WTC11 (cell line): ENCODE results near the gene SEZ6. TPM values are rescaled to one million over a fixed set of nuclear protein-coding genes. Genes with fewer than 3 reads are reported as not detected.
"Not testable (repeated sequence)": the region's sequence is repeated elsewhere in the genome, so short reads cannot be mapped to it uniquely, and the experiment has no call there.

Source experiments
- ATAC-seq: fragments of 200-7000 bp; cut with Tn5 transposase; 2 replicates; pipeline ENCODE4 v1.10.0; 2021; ENCODE audit warnings: mild to moderate bottlenecking, moderate library complexity
- CTCF ChIA-PET: fragments of 300-600 bp; sonication (Branson Sonifier 250); formaldehyde crosslinking; loops from one replicate; lab custom pipeline; 2021; ENCODE audit warnings: antibody characterized with exemption; lab: Charles Lee
- POLR2A ChIA-PET: fragments of 350-600 bp; sonication (Branson Sonifier 250); formaldehyde crosslinking; loops from one replicate; lab custom pipeline; 2021; ENCODE audit warnings: antibody characterized with exemption; lab: Charles Lee
- DNase-seq: peaks from one replicate; pipeline ENCODE4 v3.0.0; 2021; ENCODE audit warnings: low spot score
- H3K27ac Mint-ChIP-seq: 2 replicates; pipeline ENCODE4 v1.8.0; 2021; ENCODE audit warnings: mixed read lengths
- H3K27me3 Mint-ChIP-seq: 2 replicates; pipeline ENCODE4 v1.8.0; 2021; ENCODE audit warnings: low read depth, mild to moderate bottlenecking, moderate library complexity, mixed read lengths
- H3K36me3 Mint-ChIP-seq: 2 replicates; pipeline ENCODE4 v1.8.0; 2021; ENCODE audit warnings: mixed read lengths
- H3K4me1 Mint-ChIP-seq: 2 replicates; pipeline ENCODE4 v1.8.0; 2022; ENCODE audit warnings: mixed read lengths
- H3K4me3 Mint-ChIP-seq: 2 replicates; pipeline ENCODE4 v1.8.0; 2021; ENCODE audit warnings: mild to moderate bottlenecking, moderate library complexity, mixed read lengths
- H3K9me3 Mint-ChIP-seq: 2 replicates; pipeline ENCODE4 v1.8.0; 2021; ENCODE audit warnings: mixed read lengths
- CREB1 ChIP-seq: sonication (generic); formaldehyde crosslinking; IDR thresholded peaks from 2 replicates; pipeline ENCODE4 v1.8.0; 2023; ENCODE audit warnings: mild to moderate bottlenecking, missing genetic modification reagents
- ELF4 ChIP-seq: sonication (generic); formaldehyde crosslinking; IDR thresholded peaks from 2 replicates; pipeline ENCODE4 v1.8.1; 2022; ENCODE audit warnings: low read depth, mild to moderate bottlenecking, moderate library complexity, missing genetic modification reagents
- ETV6 ChIP-seq: sonication (generic); formaldehyde crosslinking; IDR thresholded peaks from 2 replicates; pipeline ENCODE4 v1.8.1; 2022; ENCODE audit warnings: mild to moderate bottlenecking, missing genetic modification reagents
- GABPB1 ChIP-seq: sonication (generic); formaldehyde crosslinking; IDR thresholded peaks from 2 replicates; pipeline ENCODE4 v1.8.1; 2023; ENCODE audit warnings: mild to moderate bottlenecking, missing genetic modification reagents
- NFE2L1 ChIP-seq: sonication (generic); formaldehyde crosslinking; IDR thresholded peaks from 2 replicates; pipeline ENCODE4 v1.8.1; 2023; ENCODE audit warnings: missing genetic modification reagents
- PRRX2 ChIP-seq: fragments of 250-450 bp; sonication (Bioruptor Pico); IDR thresholded peaks from 2 replicates; pipeline ENCODE4 v1.8.0; 2021; ENCODE audit warnings: mild to moderate bottlenecking
- TEAD1 ChIP-seq: sonication (generic); formaldehyde crosslinking; IDR thresholded peaks from 2 replicates; pipeline ENCODE4 v1.8.0; 2022; ENCODE audit warnings: mild to moderate bottlenecking, missing genetic modification reagents
- TEAD4 ChIP-seq: sonication (generic); formaldehyde crosslinking; IDR thresholded peaks from 2 replicates; pipeline ENCODE4 v1.8.0; 2022; ENCODE audit warnings: mild to moderate bottlenecking, missing genetic modification reagents
- ZNF121 ChIP-seq: sonication (generic); formaldehyde crosslinking; IDR thresholded peaks from 2 replicates; pipeline ENCODE4 v1.8.0; 2023; ENCODE audit warnings: missing genetic modification reagents
- ZNF396 ChIP-seq: fragments of 250-450 bp; sonication (Bioruptor Pico); IDR thresholded peaks from 2 replicates; pipeline ENCODE4 v1.8.0; 2021; ENCODE audit warnings: mild to moderate bottlenecking, moderate library complexity, borderline replicate concordance
- total RNA-seq: library from RNA; stranded (reverse); gene quantifications from 3 replicates; pipeline ENCODE4 v1.2.3, GENCODE V29; 2021
- TF ChIP-seq, protein P1 (sequence below): sonication (generic); formaldehyde crosslinking; IDR thresholded peaks from 2 replicates; pipeline ENCODE4 v1.8.0; 2022; ENCODE audit warnings: missing genetic modification reagents
- TF ChIP-seq, protein P2 (sequence below): sonication (generic); formaldehyde crosslinking; IDR thresholded peaks from 2 replicates; pipeline ENCODE4 v1.8.1; 2023; ENCODE audit warnings: mild to moderate bottlenecking, missing genetic modification reagents

SEZ6 gene
- total RNA-seq, 1 experiment from 2014 or later = 3.0 TPM

DNA sequence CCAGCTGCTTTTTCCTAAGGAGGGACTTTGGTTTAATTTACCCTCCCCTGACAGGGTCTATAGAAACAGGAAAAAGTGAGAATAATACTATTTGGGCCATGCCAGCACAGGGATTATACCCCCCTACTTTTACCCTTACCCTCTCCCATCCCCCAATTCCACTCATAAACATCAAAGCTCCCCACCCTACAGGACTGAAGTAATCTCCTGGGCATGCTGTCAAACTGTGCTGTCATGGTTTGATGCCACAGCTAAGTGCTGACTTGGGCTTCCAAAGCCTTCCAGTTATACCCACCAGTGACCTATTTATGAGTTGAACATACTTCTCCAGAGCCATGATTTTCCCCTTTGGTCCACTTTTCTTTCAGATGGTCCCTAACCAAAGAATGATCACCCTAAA is 67.3 kb downstream of the SEZ6 start (continued):
- TF ChIP-seq, protein P1, sequence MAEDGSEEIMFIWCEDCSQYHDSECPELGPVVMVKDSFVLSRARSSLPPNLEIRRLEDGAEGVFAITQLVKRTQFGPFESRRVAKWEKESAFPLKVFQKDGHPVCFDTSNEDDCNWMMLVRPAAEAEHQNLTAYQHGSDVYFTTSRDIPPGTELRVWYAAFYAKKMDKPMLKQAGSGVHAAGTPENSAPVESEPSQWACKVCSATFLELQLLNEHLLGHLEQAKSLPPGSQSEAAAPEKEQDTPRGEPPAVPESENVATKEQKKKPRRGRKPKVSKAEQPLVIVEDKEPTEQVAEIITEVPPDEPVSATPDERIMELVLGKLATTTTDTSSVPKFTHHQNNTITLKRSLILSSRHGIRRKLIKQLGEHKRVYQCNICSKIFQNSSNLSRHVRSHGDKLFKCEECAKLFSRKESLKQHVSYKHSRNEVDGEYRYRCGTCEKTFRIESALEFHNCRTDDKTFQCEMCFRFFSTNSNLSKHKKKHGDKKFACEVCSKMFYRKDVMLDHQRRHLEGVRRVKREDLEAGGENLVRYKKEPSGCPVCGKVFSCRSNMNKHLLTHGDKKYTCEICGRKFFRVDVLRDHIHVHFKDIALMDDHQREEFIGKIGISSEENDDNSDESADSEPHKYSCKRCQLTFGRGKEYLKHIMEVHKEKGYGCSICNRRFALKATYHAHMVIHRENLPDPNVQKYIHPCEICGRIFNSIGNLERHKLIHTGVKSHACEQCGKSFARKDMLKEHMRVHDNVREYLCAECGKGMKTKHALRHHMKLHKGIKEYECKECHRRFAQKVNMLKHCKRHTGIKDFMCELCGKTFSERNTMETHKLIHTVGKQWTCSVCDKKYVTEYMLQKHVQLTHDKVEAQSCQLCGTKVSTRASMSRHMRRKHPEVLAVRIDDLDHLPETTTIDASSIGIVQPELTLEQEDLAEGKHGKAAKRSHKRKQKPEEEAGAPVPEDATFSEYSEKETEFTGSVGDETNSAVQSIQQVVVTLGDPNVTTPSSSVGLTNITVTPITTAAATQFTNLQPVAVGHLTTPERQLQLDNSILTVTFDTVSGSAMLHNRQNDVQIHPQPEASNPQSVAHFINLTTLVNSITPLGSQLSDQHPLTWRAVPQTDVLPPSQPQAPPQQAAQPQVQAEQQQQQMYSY (CRISPR knock-in tag) = no peak
- TF ChIP-seq ELF4 (CRISPR knock-in tag) = no peak

DNA sequence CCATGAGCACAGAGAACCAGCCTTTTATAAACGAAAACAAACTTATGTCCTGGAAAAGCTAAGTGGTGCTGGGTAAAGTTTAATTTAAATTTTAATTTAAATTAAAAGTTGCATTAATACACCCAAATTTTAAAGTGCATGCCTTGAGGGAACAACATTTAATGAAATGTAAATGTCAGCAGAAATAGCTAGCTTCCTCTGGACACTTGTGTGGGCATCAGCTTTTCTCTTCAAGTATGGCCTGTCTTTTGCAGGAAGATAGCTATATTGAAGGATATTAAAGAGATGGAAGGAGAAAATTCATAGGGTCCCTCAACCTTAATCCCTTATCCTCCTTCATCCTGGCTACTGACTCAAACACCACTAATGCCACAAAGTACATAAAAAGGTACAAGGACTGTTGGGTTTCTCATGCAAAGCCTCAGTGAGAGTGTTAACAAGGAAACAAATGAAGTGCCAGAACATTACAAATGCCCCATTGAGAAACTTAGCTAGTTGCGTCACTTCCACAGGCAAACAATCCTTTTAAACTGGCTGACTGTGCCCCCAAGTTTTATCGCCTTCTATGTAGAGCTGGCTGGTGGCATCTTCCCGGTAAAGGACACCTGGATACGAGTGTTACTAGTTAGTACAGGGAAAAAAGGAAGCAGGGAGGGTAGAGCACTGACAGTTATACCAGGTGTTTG is 68.6 kb downstream of the SEZ6 start:
- H3K9me3 Mint-ChIP-seq = no peaks in the 10 kb centered on the region
- POLR2A ChIA-PET = no interaction called here
- CTCF ChIA-PET = interaction anchor here (0.7 to 2.8 kb wide), 14 partner anchors 13 to 210 kb away, joined by 3 to 13 read pairs (median 6); partner anchors contain the start of gene PHF12
- H3K4me1 Mint-ChIP-seq = peaks cover 58% of the 10 kb centered on the region
- TF ChIP-seq PRRX2 (no peak), GABPB1 (CRISPR knock-in tag) (peak; percentile 85)
- H3K36me3 Mint-ChIP-seq = peaks cover 19% of the 10 kb centered on the region
- H3K27ac Mint-ChIP-seq = peak overlapping the region; percentile 98
- ATAC-seq (no peak), DNase-seq (no peak)
- no peaks in the 10 kb centered on the region for H3K27me3 Mint-ChIP-seq
- no peak overlapping the region for H3K4me3 Mint-ChIP-seq

DNA sequence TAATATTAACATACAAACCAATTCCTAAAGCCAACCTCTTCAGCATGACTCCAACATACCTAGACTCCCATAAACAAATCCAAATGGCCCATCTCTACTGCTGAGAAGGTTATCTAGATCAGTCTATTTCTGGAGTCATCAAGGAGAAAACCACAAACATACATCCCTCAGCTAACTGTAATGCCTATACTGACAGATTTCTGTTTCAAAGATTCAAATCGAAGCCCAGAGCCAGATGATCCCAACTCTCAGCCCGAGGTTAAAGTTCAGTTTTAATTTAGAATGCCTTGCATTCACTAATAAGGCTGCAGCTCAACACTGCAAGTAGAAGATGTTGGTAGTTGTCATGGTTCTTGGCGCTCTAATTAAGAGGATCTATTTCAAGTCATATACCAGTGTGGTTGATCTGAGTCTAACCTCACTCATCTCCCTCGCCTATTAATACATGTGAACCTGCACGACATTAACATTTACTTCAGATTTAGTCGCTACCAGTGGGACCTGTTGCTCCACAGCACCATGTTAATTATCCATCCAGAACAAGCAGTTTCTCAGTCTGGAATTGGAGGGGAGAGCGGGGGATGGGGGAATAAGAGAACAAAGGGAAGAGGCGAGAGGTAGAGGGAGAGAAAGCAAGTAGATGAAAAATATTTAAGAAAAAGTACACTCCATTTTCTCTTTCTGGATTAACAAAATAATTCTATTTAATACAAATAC is 69.9 kb downstream of the SEZ6 start:
- ChIA-PET POLR2A (no interaction called here), CTCF (interaction anchor here (0.6 to 2.8 kb wide), 10 partner anchors 14 to 209 kb away, joined by 3 to 13 read pairs (median 6); partner anchors contain the start of gene DHRS13)
- no peak for ATAC-seq
- Mint-ChIP-seq H3K4me1 (peaks cover 50% of the 10 kb centered on the region), H3K27me3 (no peaks in the 10 kb centered on the region), H3K27ac (peak overlapping the region; percentile 84), H3K9me3 (no peaks in the 10 kb centered on the region), H3K4me3 (no peak overlapping the region), H3K36me3 (peaks cover 15% of the 10 kb centered on the region; the same call in 1 of the 2 replicates)
- TF ChIP-seq, protein P2, sequence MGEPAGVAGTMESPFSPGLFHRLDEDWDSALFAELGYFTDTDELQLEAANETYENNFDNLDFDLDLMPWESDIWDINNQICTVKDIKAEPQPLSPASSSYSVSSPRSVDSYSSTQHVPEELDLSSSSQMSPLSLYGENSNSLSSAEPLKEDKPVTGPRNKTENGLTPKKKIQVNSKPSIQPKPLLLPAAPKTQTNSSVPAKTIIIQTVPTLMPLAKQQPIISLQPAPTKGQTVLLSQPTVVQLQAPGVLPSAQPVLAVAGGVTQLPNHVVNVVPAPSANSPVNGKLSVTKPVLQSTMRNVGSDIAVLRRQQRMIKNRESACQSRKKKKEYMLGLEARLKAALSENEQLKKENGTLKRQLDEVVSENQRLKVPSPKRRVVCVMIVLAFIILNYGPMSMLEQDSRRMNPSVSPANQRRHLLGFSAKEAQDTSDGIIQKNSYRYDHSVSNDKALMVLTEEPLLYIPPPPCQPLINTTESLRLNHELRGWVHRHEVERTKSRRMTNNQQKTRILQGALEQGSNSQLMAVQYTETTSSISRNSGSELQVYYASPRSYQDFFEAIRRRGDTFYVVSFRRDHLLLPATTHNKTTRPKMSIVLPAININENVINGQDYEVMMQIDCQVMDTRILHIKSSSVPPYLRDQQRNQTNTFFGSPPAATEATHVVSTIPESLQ = no peak
- DNase-seq = no peak

DNA sequence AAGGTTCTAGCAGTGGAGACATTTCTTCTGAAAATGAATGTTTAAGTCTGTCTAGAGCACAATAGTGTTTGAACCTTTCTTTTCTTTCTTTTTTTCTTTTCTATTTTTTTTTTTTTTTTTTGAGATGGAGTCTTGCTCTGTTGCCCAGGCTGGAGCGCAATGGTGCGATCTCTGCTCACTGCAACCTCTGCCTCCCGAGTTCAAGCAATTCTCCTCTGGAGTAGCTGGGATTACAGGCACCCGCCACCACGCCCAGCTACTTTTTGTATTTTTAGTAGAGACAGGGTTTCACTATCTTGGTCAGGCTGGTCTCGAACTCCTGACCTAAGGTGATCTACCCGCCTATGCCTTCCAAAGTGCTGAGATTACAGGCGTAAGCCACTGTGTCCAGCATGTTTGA is 71.3 kb downstream of the SEZ6 start:
- peaks cover 15% of the 10 kb centered on the region; the same call in 1 of the 2 replicates for H3K36me3 Mint-ChIP-seq
- H3K4me1 Mint-ChIP-seq = peaks cover 40% of the 10 kb centered on the region
- POLR2A ChIA-PET, H3K4me3 Mint-ChIP-seq, ATAC-seq, DNase-seq, H3K9me3 Mint-ChIP-seq, H3K27me3 Mint-ChIP-seq: not testable (repeated sequence)
- CTCF ChIA-PET = interaction anchor here (1.0 to 1.6 kb wide), 3 partner anchors 16 to 183 kb away, joined by 4 to 6 read pairs (median 5); no protein-coding TSS in a partner anchor
- 0 out of 2 replicates have a peak overlapping the region, but pooled peaks have one; percentile 20 for H3K27ac Mint-ChIP-seq
- peak; percentile 52; the same call in 1 of the 2 replicates for TF ChIP-seq ZNF121 (CRISPR knock-in tag)

DNA sequence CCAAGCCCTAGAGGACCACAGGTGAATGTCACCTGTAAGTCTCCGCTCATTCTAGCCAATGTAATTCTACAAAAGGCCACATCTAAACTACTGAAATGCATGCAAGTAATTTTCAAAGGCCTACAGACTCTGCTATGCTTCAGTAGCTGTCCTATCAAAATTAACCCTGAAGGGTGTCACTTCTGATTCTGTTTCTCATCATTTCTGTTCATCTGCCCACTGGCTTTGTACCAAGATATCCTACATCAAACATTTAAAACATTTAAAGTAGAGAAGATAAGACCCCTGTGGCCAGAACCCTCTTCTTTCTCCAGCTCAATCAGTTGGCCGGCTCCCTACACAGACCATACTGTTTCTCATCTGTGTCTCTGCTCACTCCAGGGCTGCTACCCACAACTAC is 76.0 kb downstream of the SEZ6 start:
- CTCF ChIA-PET = interaction anchor here (0.7 to 2.1 kb wide), 6 partner anchors 17 to 219 kb away, joined by 3 to 8 read pairs (median 4); no protein-coding TSS in a partner anchor
- Mint-ChIP-seq H3K9me3 (no peaks in the 10 kb centered on the region), H3K27me3 (no peaks in the 10 kb centered on the region), H3K27ac (peak overlapping the region; percentile 30; the same call in 1 of the 2 replicates), H3K4me3 (no peak overlapping the region), H3K36me3 (peaks cover 36% of the 10 kb centered on the region), H3K4me1 (0 out of 2 replicates have a peak, but pooled peaks cover 4% of the 10 kb centered on the region)
- POLR2A ChIA-PET = no interaction called here
- DNase-seq (no peak), ATAC-seq (no peak)
- TF ChIP-seq ETV6 (CRISPR knock-in tag) (no peak), ZNF396 (CRISPR knock-in tag) (no peak), CREB1 (CRISPR knock-in tag) (no peak), NFE2L1 (CRISPR knock-in tag) (no peak), TEAD1 (no peak), TEAD4 (CRISPR knock-in tag) (no peak)
